Measurements from ENCODE around the gene ARVCF.

Gene ARVCF

DNA sequence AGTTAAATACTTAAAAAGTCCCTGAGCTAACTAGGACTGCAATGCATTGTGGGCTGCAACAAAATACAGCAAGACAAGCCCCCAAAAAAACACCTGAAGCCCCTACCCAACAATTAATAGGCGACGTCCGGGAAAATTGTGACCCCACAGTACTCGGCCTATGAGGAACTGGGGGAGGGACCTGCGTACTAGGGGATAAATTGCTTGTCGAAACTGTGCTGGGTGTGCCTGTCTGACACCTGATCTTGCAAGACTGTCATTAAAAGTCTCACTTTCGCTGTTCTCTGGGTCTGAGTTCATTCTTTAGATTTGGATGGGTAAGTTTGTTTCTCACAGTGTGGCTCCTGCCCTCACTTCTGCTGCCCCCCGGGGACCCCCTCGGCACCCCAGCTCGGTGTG is 19.5 kb upstream of the ARVCF start:
- Histone ChIP-seq H3K4me3 (ENCODE audit: low read depth, low read length, poor library complexity, severe bottlenecking) (no peak overlapping the region), H3K79me2 (ENCODE audit: insufficient read depth, low read length) (no peaks in the 10 kb centered on the region), H3K27me3 (ENCODE audit: insufficient read depth, low read length) (no peaks in the 10 kb centered on the region), H2AFZ (ENCODE audit: low read length) (no peak overlapping the region), H3K9me3 (ENCODE audit: low read length) (peaks cover 6% of the 10 kb centered on the region; the same call in 1 of the 2 replicates), H3K9me2 (ENCODE audit: low read depth, low read length) (no peaks in the 10 kb centered on the region), H3K36me3 (ENCODE audit: insufficient read depth, low read length) (peaks cover 8% of the 10 kb centered on the region), H3K4me2 (ENCODE audit: low read length) (no peak overlapping the region), H3K4me1 (ENCODE audit: insufficient read depth, low read length, severe bottlenecking) (peaks cover 30% of the 10 kb centered on the region), H3K9ac (ENCODE audit: low read length) (no peak overlapping the region), H3F3A (ENCODE audit: insufficient read depth, low read length) (no peaks in the 10 kb centered on the region), H3K27ac (ENCODE audit: low read depth, low read length, poor library complexity, severe bottlenecking) (no peak overlapping the region), H4K20me1 (ENCODE audit: insufficient read depth, low read length) (no peaks in the 10 kb centered on the region)
- TF ChIP-seq, protein P1, sequence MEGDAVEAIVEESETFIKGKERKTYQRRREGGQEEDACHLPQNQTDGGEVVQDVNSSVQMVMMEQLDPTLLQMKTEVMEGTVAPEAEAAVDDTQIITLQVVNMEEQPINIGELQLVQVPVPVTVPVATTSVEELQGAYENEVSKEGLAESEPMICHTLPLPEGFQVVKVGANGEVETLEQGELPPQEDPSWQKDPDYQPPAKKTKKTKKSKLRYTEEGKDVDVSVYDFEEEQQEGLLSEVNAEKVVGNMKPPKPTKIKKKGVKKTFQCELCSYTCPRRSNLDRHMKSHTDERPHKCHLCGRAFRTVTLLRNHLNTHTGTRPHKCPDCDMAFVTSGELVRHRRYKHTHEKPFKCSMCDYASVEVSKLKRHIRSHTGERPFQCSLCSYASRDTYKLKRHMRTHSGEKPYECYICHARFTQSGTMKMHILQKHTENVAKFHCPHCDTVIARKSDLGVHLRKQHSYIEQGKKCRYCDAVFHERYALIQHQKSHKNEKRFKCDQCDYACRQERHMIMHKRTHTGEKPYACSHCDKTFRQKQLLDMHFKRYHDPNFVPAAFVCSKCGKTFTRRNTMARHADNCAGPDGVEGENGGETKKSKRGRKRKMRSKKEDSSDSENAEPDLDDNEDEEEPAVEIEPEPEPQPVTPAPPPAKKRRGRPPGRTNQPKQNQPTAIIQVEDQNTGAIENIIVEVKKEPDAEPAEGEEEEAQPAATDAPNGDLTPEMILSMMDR (IDR thresholded peaks at IDR 0.05; ENCODE audit: low read length), result no peak
- no peak for TF ChIP-seq EZH2 (IDR thresholded peaks at IDR 0.05; ENCODE audit: borderline replicate concordance, low read length)

DNA sequence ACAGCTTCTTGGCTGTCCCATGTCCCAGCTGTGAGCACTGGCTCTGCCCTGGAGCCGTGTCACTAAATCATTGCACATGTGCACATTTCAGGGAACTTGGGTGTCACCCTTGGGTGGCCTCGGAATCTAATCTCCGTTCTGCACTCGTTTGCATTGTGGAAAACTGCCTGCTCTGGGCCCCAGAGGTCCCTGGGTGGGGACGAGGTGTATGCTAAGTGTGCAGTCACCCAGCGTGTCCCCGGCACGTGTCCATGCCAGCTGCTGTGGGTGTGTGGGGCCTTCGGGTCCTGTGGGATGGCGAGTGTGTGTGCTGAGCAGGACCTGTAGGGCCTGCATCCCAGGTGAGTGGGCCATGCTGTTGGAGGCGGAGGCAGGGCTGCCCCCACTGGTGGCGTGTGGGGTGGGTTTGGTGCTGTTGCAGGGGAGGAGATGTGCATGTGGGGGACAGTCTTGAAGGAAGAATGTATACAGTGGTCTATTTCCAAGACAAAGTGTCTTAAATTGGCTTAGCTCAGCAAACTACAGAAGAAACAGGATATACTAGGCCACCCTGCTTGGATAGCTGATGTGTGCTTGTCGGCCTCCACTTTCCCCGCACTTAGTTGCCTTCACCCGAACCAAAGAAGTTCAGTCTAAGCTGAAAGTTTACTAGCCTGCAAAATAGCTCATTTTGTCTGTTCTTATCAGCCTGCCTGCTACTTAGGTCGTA is 18.9 kb upstream of the ARVCF start:
- H3K9ac ChIP-seq (ENCODE audit: low read length), result no peak overlapping the region
- no peak overlapping the region for H3K4me3 ChIP-seq (ENCODE audit: low read depth, low read length, poor library complexity, severe bottlenecking)
- H3K27ac ChIP-seq (ENCODE audit: low read depth, low read length, poor library complexity, severe bottlenecking), result no peak overlapping the region
- peaks cover 6% of the 10 kb centered on the region; the same call in 1 of the 2 replicates for H3K9me3 ChIP-seq (ENCODE audit: low read length)
- no peaks in the 10 kb centered on the region for H3F3A ChIP-seq (ENCODE audit: insufficient read depth, low read length)
- H4K20me1 ChIP-seq (ENCODE audit: insufficient read depth, low read length), result no peaks in the 10 kb centered on the region
- H3K79me2 ChIP-seq (ENCODE audit: insufficient read depth, low read length), result no peaks in the 10 kb centered on the region
- H3K4me2 ChIP-seq (ENCODE audit: low read length), result no peak overlapping the region
- no peak for TF ChIP-seq EZH2 (IDR thresholded peaks at IDR 0.05; ENCODE audit: borderline replicate concordance, low read length)
- TF ChIP-seq, protein P1 (IDR thresholded peaks at IDR 0.05; ENCODE audit: low read length), result no peak
- no peak overlapping the region for H2AFZ ChIP-seq (ENCODE audit: low read length)
- no peaks in the 10 kb centered on the region for H3K9me2 ChIP-seq (ENCODE audit: low read depth, low read length)
- H3K36me3 ChIP-seq (ENCODE audit: insufficient read depth, low read length), result peaks cover 8% of the 10 kb centered on the region
- H3K4me1 ChIP-seq (ENCODE audit: insufficient read depth, low read length, severe bottlenecking), result peaks cover 30% of the 10 kb centered on the region
- H3K27me3 ChIP-seq (ENCODE audit: insufficient read depth, low read length), result no peaks in the 10 kb centered on the region

DNA sequence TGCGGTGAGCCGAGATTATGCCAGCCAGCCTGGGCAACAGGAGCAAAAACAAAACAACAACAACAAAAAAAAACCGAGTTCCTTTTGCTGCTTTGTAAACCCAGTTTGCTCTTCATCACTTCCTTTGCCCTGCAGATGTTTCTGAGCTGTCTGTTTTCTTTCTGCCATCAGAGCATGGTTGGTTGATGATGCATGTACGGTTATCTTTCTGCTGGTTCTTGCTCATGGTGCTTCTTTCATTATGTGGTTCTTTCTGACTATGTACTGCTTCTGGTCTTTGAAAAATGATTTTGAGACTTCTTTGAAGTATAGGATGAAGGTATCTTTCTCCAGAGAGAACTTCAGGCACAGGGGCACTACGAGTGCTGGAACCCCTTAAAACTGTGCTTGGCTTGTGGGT is 17.5 kb upstream of the ARVCF start:
- peaks cover 8% of the 10 kb centered on the region for H3K36me3 ChIP-seq (ENCODE audit: insufficient read depth, low read length)

More for the DNA sequence above, 17.5 kb upstream of the ARVCF start:
- H4K20me1 ChIP-seq (ENCODE audit: insufficient read depth, low read length), result no peaks in the 10 kb centered on the region
- no peaks in the 10 kb centered on the region for H3F3A ChIP-seq (ENCODE audit: insufficient read depth, low read length)
- H3K9me3 ChIP-seq (ENCODE audit: low read length), result peaks cover 6% of the 10 kb centered on the region; the same call in 1 of the 2 replicates
- H2AFZ ChIP-seq (ENCODE audit: low read length), result no peak overlapping the region
- no peaks in the 10 kb centered on the region for H3K27me3 ChIP-seq (ENCODE audit: insufficient read depth, low read length)
- no peak overlapping the region for H3K4me3 ChIP-seq (ENCODE audit: low read depth, low read length, poor library complexity, severe bottlenecking)
- H3K9ac ChIP-seq (ENCODE audit: low read length), result no peak overlapping the region
- H3K4me2 ChIP-seq (ENCODE audit: low read length), result no peak overlapping the region
- H3K9me2 ChIP-seq (ENCODE audit: low read depth, low read length), result no peaks in the 10 kb centered on the region
- H3K27ac ChIP-seq (ENCODE audit: low read depth, low read length, poor library complexity, severe bottlenecking), result peak overlapping the region; percentile 73
- TF ChIP-seq, protein P1 (IDR thresholded peaks at IDR 0.05; ENCODE audit: low read length), result no peak
- TF ChIP-seq EZH2 (IDR thresholded peaks at IDR 0.05; ENCODE audit: borderline replicate concordance, low read length), result no peak
- peaks cover 30% of the 10 kb centered on the region for H3K4me1 ChIP-seq (ENCODE audit: insufficient read depth, low read length, severe bottlenecking)
- H3K79me2 ChIP-seq (ENCODE audit: insufficient read depth, low read length), result no peaks in the 10 kb centered on the region

Measured in OCI-LY1 (cell line).